Lower leg skin (tissue), 4 donors: Measurements from ENCODE around the gene GALNT7. TPM values are rescaled to one million over a fixed set of nuclear protein-coding genes. Genes with fewer than 3 reads are reported as not detected.
"Not testable (repeated sequence)": the region's sequence is repeated elsewhere in the genome, so short reads cannot be mapped to it uniquely, and the experiment has no call there.

Experiments
- DNase-seq, 2 donors: peaks; one replicate each; pipeline ENCODE4 v3.0.0-alpha.2; 2019; ENCODE audit warnings: low spot score in 2 of 2
- H3K4me3 ChIP-seq: fragments of 200-600 bp; sonication (generic); 2 replicates; pipeline ENCODE4 v1.5.1; 2017; ENCODE audit warnings: mild to moderate bottlenecking, low read depth; ENCODE audit not compliant: poor library complexity, severe bottlenecking
- POLR2A ChIP-seq, 2 donors: fragments of 450-650 bp; IDR thresholded peaks; one replicate each; pipeline ENCODE4 v1.6.1; 2016 to 2017; ENCODE audit warnings: antibody characterized with exemption in 2 of 2, mild to moderate bottlenecking in 1 of 2, moderate library complexity in 1 of 2
- WGBS, 2 donors: methylation state at CpG; one replicate each; pipeline ENCODE4 v1.1.5; 2018; 5-methylcytosine and 5-hydroxymethylcytosine counted together
- intact Hi-C: fragments of 100-400 bp; cut with DNase I; formaldehyde crosslinking; loops from one replicate; pipeline ENCODE4 v1.15.0; 2023; ENCODE audit warnings: low total_unique reads
- total RNA-seq, 4 donors: library from RNA; depleted of rRNA; stranded (reverse); fragments of >200 nt; gene quantifications; one replicate each; pipeline ENCODE4 v1.1.0, GENCODE V29; 2016
- TF ChIP-seq, protein P1 (sequence below), 3 donors: fragments of 450-650 bp; IDR thresholded peaks; one replicate each; pipeline ENCODE4 v1.5.1; 2016; ENCODE audit warnings: antibody characterized with exemption in 3 of 3, mild to moderate bottlenecking in 3 of 3, moderate library complexity in 2 of 3

Gene GALNT7
- total RNA-seq, 4 donors from 2014 or later: 2.3 to 14.0 (median 12.5) TPM

DNA sequence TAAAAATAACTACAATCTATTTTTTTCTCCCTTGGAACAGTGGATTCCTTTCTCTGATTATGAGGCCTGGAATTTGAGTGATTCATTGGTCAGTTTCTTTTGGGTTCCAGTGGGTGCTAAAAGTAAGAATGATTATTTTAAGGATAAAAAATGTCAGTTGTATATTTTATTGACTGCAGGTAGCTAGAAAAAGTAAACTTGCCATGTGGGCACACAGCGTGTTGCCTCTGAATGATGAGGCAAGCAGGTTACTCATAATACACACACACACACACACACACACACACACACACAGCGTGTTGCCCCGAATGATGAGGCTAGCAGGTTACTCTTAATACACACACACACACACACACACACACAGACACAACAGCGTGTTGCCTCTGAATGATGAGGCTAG lies 13.8 kb downstream of the GALNT7 start:
- intact Hi-C loops: no loop called here
- WGBS, 2 donors: 88% methylated on average over 4 of the region's 4 CpGs

DNA sequence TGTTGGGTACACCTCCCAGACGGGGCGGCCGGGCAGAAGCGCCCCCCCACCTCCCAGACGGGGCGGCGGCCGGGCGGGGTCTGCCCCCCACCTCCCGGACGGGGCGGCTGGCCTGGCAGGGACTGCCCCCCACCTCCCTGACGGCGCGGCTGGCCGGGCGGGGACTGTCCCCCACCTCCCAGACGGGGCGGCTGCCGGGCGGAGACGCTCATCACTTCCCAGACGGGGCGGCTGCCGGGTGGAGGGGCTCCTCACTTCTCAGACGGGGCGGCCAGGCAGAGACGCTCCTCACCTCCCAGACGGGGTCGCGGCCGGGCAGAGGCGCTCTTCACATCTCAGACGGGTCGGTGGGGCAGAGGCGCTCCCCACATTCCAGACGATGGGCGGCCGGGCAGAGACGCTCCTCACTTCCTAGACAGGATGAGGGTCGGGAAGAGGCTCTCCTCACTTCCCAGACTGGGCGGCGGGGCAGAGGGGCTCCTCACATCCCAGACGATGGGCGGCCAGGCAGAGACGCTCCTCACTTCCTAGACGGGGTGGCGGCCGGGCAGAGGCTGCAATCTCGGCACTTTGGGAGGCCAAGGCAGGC lies 15.1 kb downstream of the GALNT7 start:
- 94 to 98% methylated on average over 37 to 44 of the region's 50 CpGs for WGBS, 2 donors
- DNase-seq, intact Hi-C loops: not testable (repeated sequence)

More for the DNA sequence above, 13.8 kb downstream of the GALNT7 start:
- no peak for DNase-seq
- H3K4me3 ChIP-seq: no peak overlapping the region
- no peak for TF ChIP-seq POLR2A (IDR thresholded peaks at IDR 0.05)
- TF ChIP-seq, protein P1, sequence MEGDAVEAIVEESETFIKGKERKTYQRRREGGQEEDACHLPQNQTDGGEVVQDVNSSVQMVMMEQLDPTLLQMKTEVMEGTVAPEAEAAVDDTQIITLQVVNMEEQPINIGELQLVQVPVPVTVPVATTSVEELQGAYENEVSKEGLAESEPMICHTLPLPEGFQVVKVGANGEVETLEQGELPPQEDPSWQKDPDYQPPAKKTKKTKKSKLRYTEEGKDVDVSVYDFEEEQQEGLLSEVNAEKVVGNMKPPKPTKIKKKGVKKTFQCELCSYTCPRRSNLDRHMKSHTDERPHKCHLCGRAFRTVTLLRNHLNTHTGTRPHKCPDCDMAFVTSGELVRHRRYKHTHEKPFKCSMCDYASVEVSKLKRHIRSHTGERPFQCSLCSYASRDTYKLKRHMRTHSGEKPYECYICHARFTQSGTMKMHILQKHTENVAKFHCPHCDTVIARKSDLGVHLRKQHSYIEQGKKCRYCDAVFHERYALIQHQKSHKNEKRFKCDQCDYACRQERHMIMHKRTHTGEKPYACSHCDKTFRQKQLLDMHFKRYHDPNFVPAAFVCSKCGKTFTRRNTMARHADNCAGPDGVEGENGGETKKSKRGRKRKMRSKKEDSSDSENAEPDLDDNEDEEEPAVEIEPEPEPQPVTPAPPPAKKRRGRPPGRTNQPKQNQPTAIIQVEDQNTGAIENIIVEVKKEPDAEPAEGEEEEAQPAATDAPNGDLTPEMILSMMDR (IDR thresholded peaks at IDR 0.05): no peak

DNA sequence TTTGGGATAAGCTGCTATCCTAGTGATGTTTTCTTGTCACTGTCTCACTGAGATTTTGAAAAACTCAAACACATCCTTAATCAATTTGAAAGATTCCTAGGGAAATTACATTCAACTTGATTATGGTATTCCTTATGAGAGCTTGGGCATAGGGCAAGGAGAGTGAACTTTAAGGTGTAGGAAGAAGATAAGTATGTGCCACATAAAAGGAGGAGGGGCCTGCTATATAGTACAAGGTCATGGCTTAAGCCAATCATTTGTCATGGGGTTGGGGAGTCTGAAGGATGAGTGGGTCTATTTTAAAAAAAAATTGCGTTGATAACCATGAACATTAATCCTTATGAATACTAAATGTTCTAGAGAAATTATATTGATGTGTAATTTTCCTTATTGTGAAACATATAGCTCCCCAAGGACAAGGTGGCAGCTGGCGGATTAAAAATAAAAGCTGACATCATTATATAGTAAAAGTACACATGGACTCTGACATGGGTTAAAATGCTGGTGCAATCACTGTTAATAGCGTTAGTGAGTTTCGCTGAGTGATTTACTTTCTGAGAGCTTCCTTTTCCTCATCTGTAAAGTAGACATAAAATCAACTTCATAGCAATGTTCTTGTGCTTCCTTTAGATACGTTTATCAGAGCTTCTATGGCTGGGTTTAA lies 17.4 kb downstream of the GALNT7 start:
- WGBS, 2 donors: 57 to 60% methylated on average over 5 of the region's 5 CpGs
- TF ChIP-seq, protein P1 (IDR thresholded peaks at IDR 0.05): no peak
- no peak for TF ChIP-seq POLR2A (IDR thresholded peaks at IDR 0.05)
- no peak for DNase-seq
- intact Hi-C loops: no loop called here
- H3K4me3 ChIP-seq: no peak overlapping the region

More for the DNA sequence above, 15.1 kb downstream of the GALNT7 start:
- H3K4me3 ChIP-seq: not testable (repeated sequence)

DNA sequence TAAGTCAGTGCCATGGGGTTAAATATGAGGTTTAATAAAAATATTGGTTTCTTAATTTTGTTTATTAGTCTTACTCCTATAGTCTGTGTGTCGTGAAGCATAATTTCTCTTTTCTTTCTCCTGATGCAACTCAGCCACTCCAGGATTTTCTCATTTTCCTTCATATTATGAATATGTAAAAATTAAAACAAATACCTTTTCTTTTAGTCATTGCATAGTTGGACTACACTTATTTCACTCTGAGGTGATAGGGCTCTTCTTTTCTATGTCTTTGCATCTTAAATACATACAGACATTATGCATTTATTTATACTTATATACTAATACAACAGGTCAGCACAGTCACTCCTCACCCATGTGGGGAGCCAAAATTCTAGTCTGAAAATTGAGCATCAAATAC lies 19.1 kb downstream of the GALNT7 start:
- intact Hi-C loops: no loop called here
- TF ChIP-seq POLR2A (IDR thresholded peaks at IDR 0.05): no peak
- TF ChIP-seq, protein P1 (IDR thresholded peaks at IDR 0.05): no peak
- no peak overlapping the region for H3K4me3 ChIP-seq
- no peak for DNase-seq
- 91 to 96% methylated on average over 1 of the region's 1 CpG for WGBS, 2 donors

DNA sequence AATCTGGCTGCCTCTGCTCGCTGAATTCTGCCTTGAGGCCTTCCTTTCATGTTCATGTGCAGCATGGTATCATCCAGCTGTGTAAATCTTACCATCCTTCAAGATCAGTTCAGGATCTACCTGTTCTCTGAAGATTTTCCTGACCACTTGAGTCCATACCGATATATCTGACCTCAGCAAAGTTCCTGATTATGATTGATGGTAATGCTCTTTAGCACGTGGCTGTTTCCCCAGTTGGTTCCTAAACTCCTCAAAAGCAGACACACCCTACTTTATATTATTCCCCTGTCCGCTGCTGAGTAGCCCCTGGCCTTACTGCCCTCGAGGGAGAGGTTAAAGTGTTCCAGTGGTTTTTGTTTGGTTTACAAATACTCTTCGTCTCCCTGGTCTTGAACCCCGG lies 20.0 kb downstream of the GALNT7 start:
- H3K4me3 ChIP-seq: no peak overlapping the region
- no peak for TF ChIP-seq POLR2A (IDR thresholded peaks at IDR 0.05)
- TF ChIP-seq, protein P1 (IDR thresholded peaks at IDR 0.05): no peak
- intact Hi-C loops: no loop called here
- DNase-seq: no peak
- 79 to 88% methylated on average over 7 of the region's 7 CpGs for WGBS, 2 donors

DNA sequence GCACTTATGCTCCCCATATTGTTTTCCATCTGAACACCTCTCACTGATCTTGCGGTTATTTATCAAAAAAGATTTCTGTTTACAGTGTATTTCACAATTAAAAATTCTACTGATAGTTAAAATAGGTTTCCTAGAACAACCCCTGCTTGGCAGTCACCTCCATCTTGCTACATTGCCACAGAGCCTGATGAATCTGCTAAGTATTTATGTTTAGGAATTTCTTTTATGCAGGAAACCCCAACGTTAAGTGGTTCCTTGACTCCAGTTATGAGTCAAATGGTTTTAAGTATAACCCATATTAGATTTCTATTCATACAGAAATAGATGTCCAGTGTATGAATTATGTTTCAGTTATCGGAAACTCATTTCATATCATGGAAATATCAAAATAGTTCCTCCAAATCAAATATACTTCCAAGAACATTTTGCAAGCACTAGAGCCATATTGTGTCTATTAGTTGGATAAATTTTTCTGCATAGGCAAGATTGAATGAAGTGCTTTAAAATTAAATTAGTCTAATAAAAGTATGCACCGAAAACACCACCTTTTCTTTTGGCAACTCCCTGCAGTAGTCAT lies 20.6 kb downstream of the GALNT7 start:
- intact Hi-C loops: no loop called here
- TF ChIP-seq, protein P1 (IDR thresholded peaks at IDR 0.05): no peak
- no peak for TF ChIP-seq POLR2A (IDR thresholded peaks at IDR 0.05)

More for the DNA sequence above, 20.6 kb downstream of the GALNT7 start:
- 93 to 94% methylated on average over 4 of the region's 4 CpGs for WGBS, 2 donors
- H3K4me3 ChIP-seq: no peak overlapping the region
- DNase-seq: no peak
